DMS 273 (cell line): ENCODE measurements around the gene OR4B1.

ENCODE experiments used
- DNase-seq: peaks from one replicate; lab custom pipeline; 2025; ENCODE audit not compliant: unreplicated experiment; lab: John Stamatoyannopoulos, UW

The OR4B1 gene

GRCh38 chr11:48248902-48249301, 32.3 kb downstream of the OR4B1 start:
- DNase-seq = no peak

GRCh38 chr11:48261600-48261999, 45.0 kb downstream of the OR4B1 start:
- DNase-seq = no peak

- no peak for DNase-seq
Observed at GRCh38 chr11:48263423-48263911, 46.9 kb downstream of the OR4B1 start, which contains the start of gene OR4X1. TSS of gene OR4X1 (plus strand) at chr11:48263861. CDS start at chr11:48263861, 0 bp downstream.
